Endodermal cell (in vitro differentiated cells): ENCODE data around the gene SCD5. TPM values are rescaled to one million over a fixed set of nuclear protein-coding genes. Genes with fewer than 3 reads are reported as not detected.

Experiments used
- DNase-seq: peaks from one replicate; pipeline ENCODE4 v3.0.0-alpha.2; 2017
- H3K27ac ChIP-seq: 2 replicates; pipeline ENCODE4 v1.5.1; 2013; ENCODE audit warnings: mild to moderate bottlenecking, low read depth, low read length, moderate library complexity
- H3K27me3 ChIP-seq: 2 replicates; pipeline ENCODE4 v1.6.1; 2013; ENCODE audit warnings: mild to moderate bottlenecking, low read length, moderate library complexity; ENCODE audit not compliant: insufficient read depth, control insufficient read depth, poor library complexity, severe bottlenecking
- H3K36me3 ChIP-seq: 2 replicates; pipeline ENCODE4 v1.7.0; 2013; ENCODE audit warnings: mild to moderate bottlenecking, low read length, moderate library complexity; ENCODE audit not compliant: control insufficient read depth, insufficient read depth
- H3K4me1 ChIP-seq: one replicate; pipeline ENCODE4 v1.7.0; 2013; ENCODE audit warnings: low read length; ENCODE audit not compliant: control insufficient read depth, insufficient read depth
- H3K4me3 ChIP-seq: 2 replicates; pipeline ENCODE4 v1.5.1; 2013; ENCODE audit warnings: mild to moderate bottlenecking, low read length, moderate library complexity
- H3K9ac ChIP-seq: 2 replicates; pipeline ENCODE4 v1.6.1; 2013; ENCODE audit warnings: mild to moderate bottlenecking, low read length, moderate library complexity; ENCODE audit not compliant: poor library complexity, severe bottlenecking; ENCODE audit errors: extremely low read depth
- H3K9me3 ChIP-seq: 2 replicates; pipeline ENCODE4 v1.6.1; 2013; ENCODE audit warnings: mild to moderate bottlenecking, low read length, moderate library complexity; ENCODE audit not compliant: control insufficient read depth
- H3K27ac Mint-ChIP-seq: 2 replicates; pipeline ENCODE4 v1.8.0; 2020; ENCODE audit warnings: mixed read lengths
- H3K27me3 Mint-ChIP-seq: 2 replicates; pipeline ENCODE4 v1.8.0; 2021; ENCODE audit warnings: mild to moderate bottlenecking, mixed read lengths; ENCODE audit not compliant: insufficient read depth
- H3K36me3 Mint-ChIP-seq: 2 replicates; pipeline ENCODE4 v1.8.0; 2020; ENCODE audit warnings: low read depth, mixed read lengths
- H3K4me1 Mint-ChIP-seq: 2 replicates; pipeline ENCODE4 v1.8.0; 2020; ENCODE audit warnings: mixed read lengths
- H3K4me3 Mint-ChIP-seq: 2 replicates; pipeline ENCODE4 v1.8.0; 2020; ENCODE audit warnings: mild to moderate bottlenecking, moderate library complexity, mixed read lengths
- H3K9me3 Mint-ChIP-seq: 2 replicates; pipeline ENCODE4 v1.8.0; 2020; ENCODE audit warnings: mild to moderate bottlenecking, mixed read lengths
- WGBS, 2 experiments: methylation state at CpG; one replicate each; pipeline versions ENCODE4 v1.1.5 to v1.1.7; 2013; ENCODE audit warnings: missing lambda C conversion rate in 2 of 2, mixed read lengths in 1 of 2; ENCODE audit not compliant: insufficient coverage in 1 of 2, insufficient read length in 1 of 2; 5-methylcytosine and 5-hydroxymethylcytosine counted together
- total RNA-seq, 2 donors: library from RNA; stranded (reverse); fragmentation: NEBNext Ultra II Directional in 1 of 2; extraction: Animal tissue kit (Norgen Biotek cat#: 25700) in 1 of 2; gene quantifications; 2 replicates in 1 of 2; 3 replicates in 1 of 2; pipeline ENCODE4 v1.2.1, GENCODE V29; 2021
- TF ChIP-seq, protein P1 (sequence below): fragments of 200-600 bp; sonication (generic); conservative IDR thresholded peaks from 2 replicates; pipeline ENCODE4 v1.5.0; 2021; ENCODE audit warnings: antibody characterized with exemption, mild to moderate bottlenecking

SCD5 gene
- total RNA-seq, 2 donors from 2014 or later: 3.2 to 5.2 TPM

GRCh38 chr4:82802911-82803310 is 4.3 kb upstream of the SCD5 start:
- Histone ChIP-seq H3K4me1 (no peaks in the 10 kb centered on the region), H3K27ac (no peak overlapping the region), H3K4me3 (no peak overlapping the region), H3K27me3 (peaks cover 84% of the 10 kb centered on the region), H3K36me3 (no peaks in the 10 kb centered on the region), H3K9me3 (no peaks in the 10 kb centered on the region), H3K9ac (no peak overlapping the region)
- Mint-ChIP-seq H3K9me3 (no peaks in the 10 kb centered on the region), H3K36me3 (no peaks in the 10 kb centered on the region), H3K27me3 (peaks cover 58% of the 10 kb centered on the region), H3K4me1 (peaks cover 9% of the 10 kb centered on the region), H3K4me3 (no peak overlapping the region), H3K27ac (no peak overlapping the region)
- 60 to 76% methylated on average over 1 to 2 of the region's 2 CpGs for WGBS, 2 experiments
- DNase-seq: no peak
- TF ChIP-seq, protein P1, sequence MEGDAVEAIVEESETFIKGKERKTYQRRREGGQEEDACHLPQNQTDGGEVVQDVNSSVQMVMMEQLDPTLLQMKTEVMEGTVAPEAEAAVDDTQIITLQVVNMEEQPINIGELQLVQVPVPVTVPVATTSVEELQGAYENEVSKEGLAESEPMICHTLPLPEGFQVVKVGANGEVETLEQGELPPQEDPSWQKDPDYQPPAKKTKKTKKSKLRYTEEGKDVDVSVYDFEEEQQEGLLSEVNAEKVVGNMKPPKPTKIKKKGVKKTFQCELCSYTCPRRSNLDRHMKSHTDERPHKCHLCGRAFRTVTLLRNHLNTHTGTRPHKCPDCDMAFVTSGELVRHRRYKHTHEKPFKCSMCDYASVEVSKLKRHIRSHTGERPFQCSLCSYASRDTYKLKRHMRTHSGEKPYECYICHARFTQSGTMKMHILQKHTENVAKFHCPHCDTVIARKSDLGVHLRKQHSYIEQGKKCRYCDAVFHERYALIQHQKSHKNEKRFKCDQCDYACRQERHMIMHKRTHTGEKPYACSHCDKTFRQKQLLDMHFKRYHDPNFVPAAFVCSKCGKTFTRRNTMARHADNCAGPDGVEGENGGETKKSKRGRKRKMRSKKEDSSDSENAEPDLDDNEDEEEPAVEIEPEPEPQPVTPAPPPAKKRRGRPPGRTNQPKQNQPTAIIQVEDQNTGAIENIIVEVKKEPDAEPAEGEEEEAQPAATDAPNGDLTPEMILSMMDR: no peak

DNA sequence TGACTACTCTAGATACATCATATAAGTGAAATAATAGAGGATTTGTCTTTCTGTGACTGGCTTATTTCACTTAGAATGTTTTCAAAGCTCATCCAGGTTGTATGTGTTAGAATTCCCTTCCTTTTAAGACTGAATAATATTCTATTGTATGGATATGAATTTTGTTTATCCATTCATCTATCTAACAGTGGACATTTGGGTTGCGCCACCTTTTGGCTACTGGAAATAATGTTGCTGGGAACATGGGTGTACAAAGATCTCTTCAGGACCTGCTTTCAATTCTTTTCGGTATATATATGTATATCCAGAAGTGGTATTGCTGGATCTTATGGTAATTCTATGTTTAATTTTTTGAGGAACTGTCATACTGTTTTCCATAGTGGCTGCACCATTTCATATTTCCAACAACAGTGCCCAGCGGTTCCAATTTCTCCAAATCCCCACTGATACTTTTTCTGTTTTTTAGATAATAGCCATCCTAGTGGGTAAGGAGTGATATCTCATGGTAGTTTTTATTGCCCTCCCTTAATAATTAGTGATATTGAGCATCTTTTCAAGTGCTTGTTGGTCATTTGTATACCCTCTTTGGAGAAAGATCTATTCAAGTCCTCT is 3.4 kb upstream of the SCD5 start:
- TF ChIP-seq, protein P1: peak; percentile 48
- no peaks in the 10 kb centered on the region for H3K36me3 ChIP-seq
- H3K9ac ChIP-seq: no peak overlapping the region
- no peak overlapping the region for H3K4me3 ChIP-seq
- H3K4me1 ChIP-seq: no peaks in the 10 kb centered on the region
- Mint-ChIP-seq H3K9me3 (no peaks in the 10 kb centered on the region), H3K27ac (no peak overlapping the region), H3K36me3 (no peaks in the 10 kb centered on the region), H3K4me3 (no peak overlapping the region), H3K27me3 (peaks cover 58% of the 10 kb centered on the region), H3K4me1 (peaks cover 15% of the 10 kb centered on the region)
- DNase-seq: no peak
- no peaks in the 10 kb centered on the region for H3K9me3 ChIP-seq
- peaks cover 93% of the 10 kb centered on the region for H3K27me3 ChIP-seq
- WGBS, 2 experiments: 88% methylated on average over 2 of the region's 3 CpGs; no CpG with 5 or more reads in 1 of the 2 experiments
- no peak overlapping the region for H3K27ac ChIP-seq

GRCh38 chr4:82799006-82799881 is 648 bp upstream of the SCD5 start:
- peak overlapping the region; percentile 86 for H3K4me3 ChIP-seq
- Mint-ChIP-seq H3K4me3 (peak overlapping the region; percentile 62), H3K27me3 (peaks cover 83% of the 10 kb centered on the region), H3K4me1 (peaks cover 15% of the 10 kb centered on the region), H3K9me3 (peaks cover 2% of the 10 kb centered on the region), H3K27ac (no peak overlapping the region), H3K36me3 (no peaks in the 10 kb centered on the region)
- no peaks in the 10 kb centered on the region for H3K4me1 ChIP-seq
- peak overlapping the region; percentile 40 for H3K9ac ChIP-seq
- no peaks in the 10 kb centered on the region for H3K36me3 ChIP-seq
- peaks cover 100% of the 10 kb centered on the region for H3K27me3 ChIP-seq
- H3K9me3 ChIP-seq: no peaks in the 10 kb centered on the region
- DNase-seq: peak; percentile 64
- 16 to 18% methylated on average over 20 to 25 of the region's 25 CpGs for WGBS, 2 experiments
- TF ChIP-seq, protein P1: no peak
- H3K27ac ChIP-seq: no peak overlapping the region
